Keratinocyte (primary cell): Measurements from ENCODE around the gene TFB1M. TPM values are rescaled to one million over a fixed set of nuclear protein-coding genes. Genes with fewer than 3 reads are reported as not detected.

Experiments
- DNase-seq: peaks from one replicate; pipeline ENCODE4 v3.0.0-alpha.2; 2011; ENCODE audit warnings: low read depth, missing footprints, low spot score
- FAIRE-seq: peaks from 2 replicates; lab custom pipeline; 2011; peaks lifted over from hg19 to GRCh38; lab: Jason Lieb, UNC
- H2AFZ ChIP-seq: 2 replicates; pipeline ENCODE4 v1.6.0; 2012; ENCODE audit warnings: low read length, control low read depth, inconsistent platforms; ENCODE audit not compliant: control insufficient read depth
- H3K27ac ChIP-seq: 2 replicates; pipeline ENCODE4 v1.5.1; 2011; ENCODE audit warnings: low read length; ENCODE audit not compliant: control insufficient read depth, insufficient read depth
- H3K27me3 ChIP-seq: 3 replicates; pipeline ENCODE4 v1.6.0; 2011; ENCODE audit warnings: low read length; ENCODE audit not compliant: control insufficient read depth, insufficient read depth; ENCODE audit errors: extremely low read depth
- H3K36me3 ChIP-seq, 2 experiments: 2 replicates in 1 of 2; 3 replicates in 1 of 2; pipeline ENCODE4 v1.5.1; 2011; ENCODE audit warnings: low read length in 2 of 2, mild to moderate bottlenecking in 1 of 2; ENCODE audit not compliant: control insufficient read depth in 2 of 2, insufficient read depth in 2 of 2; ENCODE audit errors: extremely low read depth in 1 of 2
- H3K4me1 ChIP-seq: 3 replicates; pipeline ENCODE4 v1.5.1; 2011; ENCODE audit warnings: low read length; ENCODE audit not compliant: control insufficient read depth, insufficient read depth; ENCODE audit errors: extremely low read depth
- H3K4me2 ChIP-seq: 3 replicates; pipeline ENCODE4 v1.6.0; 2011; ENCODE audit warnings: low read depth, low read length; ENCODE audit not compliant: control insufficient read depth, insufficient read depth; ENCODE audit errors: extremely low read depth
- H3K4me3 ChIP-seq, 3 experiments: fragments of 200-600 bp in 1 of 3; sonication (generic) in 1 of 3; 2 replicates in 2 of 3; 3 replicates in 1 of 3; pipeline ENCODE4 v1.5.1; 2011 to 2016; ENCODE audit warnings: low read length in 3 of 3, mild to moderate bottlenecking in 3 of 3, control low read depth in 2 of 3, inconsistent platforms in 1 of 3, low read depth in 1 of 3, mixed read lengths in 1 of 3, mixed run types in 1 of 3, moderate library complexity in 1 of 3; ENCODE audit not compliant: control insufficient read depth in 2 of 3, insufficient read depth in 2 of 3; ENCODE audit errors: extremely low read depth in 1 of 3
- H3K79me2 ChIP-seq: 2 replicates; pipeline ENCODE4 v1.6.0; 2012; ENCODE audit warnings: low read length; ENCODE audit not compliant: control insufficient read depth, insufficient read depth
- H3K9ac ChIP-seq: 3 replicates; pipeline ENCODE4 v1.6.0; 2011; ENCODE audit warnings: low read length; ENCODE audit not compliant: control insufficient read depth, insufficient read depth; ENCODE audit errors: extremely low read depth
- H3K9me1 ChIP-seq: 3 replicates; pipeline ENCODE4 v1.6.0; 2011; ENCODE audit warnings: low read length; ENCODE audit not compliant: control insufficient read depth, insufficient read depth; ENCODE audit errors: extremely low read depth
- H3K9me3 ChIP-seq: 2 replicates; pipeline ENCODE4 v1.5.1; 2012; ENCODE audit warnings: low read depth, low read length; ENCODE audit not compliant: control insufficient read depth
- H4K20me1 ChIP-seq: 3 replicates; pipeline ENCODE4 v1.6.0; 2011; ENCODE audit warnings: low read length; ENCODE audit not compliant: control insufficient read depth, insufficient read depth; ENCODE audit errors: extremely low read depth
- CTCF ChIP-seq, 3 experiments: IDR thresholded peaks in 1 of 3; conservative IDR thresholded peaks in 1 of 3; optimal IDR thresholded peaks in 1 of 3; 2 replicates in 2 of 3; 3 replicates in 1 of 3; pipeline versions ENCODE3 to v1.5.1; 2011; ENCODE audit warnings: low read length in 3 of 3, mild to moderate bottlenecking in 3 of 3, moderate library complexity in 2 of 3, control low read depth in 1 of 3, inconsistent platforms in 1 of 3; ENCODE audit not compliant: insufficient read depth in 2 of 3; ENCODE audit errors: extremely low read depth in 1 of 3
- EZH2 ChIP-seq: IDR thresholded peaks from one replicate; pipeline ENCODE4 v1.6.1; 2012; ENCODE audit warnings: inconsistent platforms, mild to moderate bottlenecking, low read length, moderate library complexity
- dilution Hi-C: fragments of 300-500 bp; cut with MboI; formaldehyde crosslinking; loops from one replicate; pipeline ENCODE4 v1.7.0; 2020; ENCODE audit warnings: low sequenced_read_pairs; ENCODE audit not compliant: extremely low pct_ligation_motif_present
- polyA plus RNA-seq, 5 experiments: library from polyadenylated mRNA; depleted of rRNA in 3 of 5; stranded (reverse) in 3 of 5; stranded (forward) in 1 of 5; unstranded in 1 of 5; fragments of >200 nt; gene quantifications; 1 replicate in 1 of 5; 2 replicates in 3 of 5; 3 replicates in 1 of 5; pipeline versions ENCODE4 v1.2.1 to v1.2.3, GENCODE V29; 2011 to 2012; ENCODE audit warnings: missing spikeins in 2 of 5, low read depth in 1 of 5, low replicate concordance in 1 of 5

The TFB1M gene
- polyA plus RNA-seq, 1 donor (not counting 4 experiments of a cell fraction or from before 2014, with no cell fraction given) = 38.6 TPM

GRCh38 chr6:155256122-155256795 lies 58.0 kb downstream of the TFB1M start:
- DNase-seq (no peak), FAIRE-seq (no peak)
- Histone ChIP-seq H3K9ac (no peak overlapping the region), H3K36me3 (peaks cover 28 to 35% of the 10 kb centered on the region in 2 experiments), H3K27ac (no peak overlapping the region), H3K79me2 (peaks cover 3% of the 10 kb centered on the region), H3K4me1 (no peaks in the 10 kb centered on the region), H3K9me1 (no peaks in the 10 kb centered on the region), H3K4me2 (no peak overlapping the region), H4K20me1 (no peaks in the 10 kb centered on the region), H3K9me3 (no peaks in the 10 kb centered on the region), H3K4me3 (no peak overlapping the region), H2AFZ (no peak overlapping the region), H3K27me3 (no peaks in the 10 kb centered on the region)
- TF ChIP-seq CTCF (optimal IDR thresholded peaks at IDR 0.05 in 1 of 3, IDR thresholded peaks at IDR 0.05 in 1 of 3, conservative IDR thresholded peaks at IDR 0.05 in 1 of 3; ENCODE audit: extremely low read depth in 1 of 3, insufficient read depth in 2 of 3, low read length in 3 of 3) (no peak), EZH2 (no peak)
- dilution Hi-C loops = loop anchor here (5.0 kb wide), 1 partner anchor 79 kb away; no protein-coding TSS in a partner anchor

GRCh38 chr6:155254139-155254538 lies 60.1 kb downstream of the TFB1M start:
- no peak for TF ChIP-seq CTCF (optimal IDR thresholded peaks at IDR 0.05 in 1 of 3, IDR thresholded peaks at IDR 0.05 in 1 of 3, conservative IDR thresholded peaks at IDR 0.05 in 1 of 3; ENCODE audit: extremely low read depth in 1 of 3, insufficient read depth in 2 of 3, low read length in 3 of 3)
- no peak for TF ChIP-seq EZH2
- no peak overlapping the region for H3K4me2 ChIP-seq
- FAIRE-seq = no peak

More at GRCh38 chr6:155254139-155254538, 60.1 kb downstream of the TFB1M start:
- H3K4me3 ChIP-seq = no peak overlapping the region
- dilution Hi-C loops = no loop called here
- no peak overlapping the region for H3K27ac ChIP-seq
- DNase-seq = no peak
- H3K9me3 ChIP-seq = no peaks in the 10 kb centered on the region
- H3K9ac ChIP-seq = no peak overlapping the region
- H2AFZ ChIP-seq = no peak overlapping the region
- no peaks in the 10 kb centered on the region for H3K4me1 ChIP-seq
- H3K27me3 ChIP-seq = no peaks in the 10 kb centered on the region
- no peaks in the 10 kb centered on the region for H3K9me1 ChIP-seq
- no peaks in the 10 kb centered on the region for H3K79me2 ChIP-seq
- H3K36me3 ChIP-seq = peaks cover 20 to 35% of the 10 kb centered on the region in 2 experiments
- H4K20me1 ChIP-seq = no peaks in the 10 kb centered on the region
